Karpas-422 (cell line): ENCODE measurements around the gene EDARADD. TPM values are rescaled to one million over a fixed set of nuclear protein-coding genes. Genes with fewer than 3 reads are reported as not detected.

ENCODE experiments used
- DNase-seq: peaks from one replicate; pipeline ENCODE4 v3.0.0-alpha.2; 2015
- H2AFZ ChIP-seq: fragments of 200-600 bp; sonication (generic); 2 replicates; pipeline ENCODE4 v1.6.1; 2014; ENCODE audit warnings: antibody characterized with exemption, low read length, mixed read lengths
- H3K27ac ChIP-seq: fragments of 200-600 bp; sonication (generic); 2 replicates; pipeline ENCODE4 v1.5.1; 2014; ENCODE audit warnings: mild to moderate bottlenecking, low read length, moderate library complexity
- H3K27me3 ChIP-seq: fragments of 200-600 bp; sonication (generic); 2 replicates; pipeline ENCODE4 v1.6.1; 2014; ENCODE audit warnings: low read length, mixed read lengths
- H3K36me3 ChIP-seq: fragments of 200-600 bp; sonication (generic); 2 replicates; pipeline ENCODE4 v1.6.1; 2014; ENCODE audit warnings: low read length, mixed read lengths; ENCODE audit not compliant: insufficient read depth
- H3K4me1 ChIP-seq: fragments of 200-600 bp; sonication (generic); 2 replicates; pipeline ENCODE4 v1.6.1; 2014; ENCODE audit warnings: mild to moderate bottlenecking, low read length, mixed read lengths
- H3K4me2 ChIP-seq: fragments of 200-600 bp; sonication (generic); 2 replicates; pipeline ENCODE4 v1.6.1; 2014; ENCODE audit warnings: low read length, low read depth, mild to moderate bottlenecking; ENCODE audit not compliant: poor library complexity, severe bottlenecking
- H3K4me3 ChIP-seq: fragments of 200-600 bp; sonication (generic); 2 replicates; pipeline ENCODE4 v1.5.1; 2014; ENCODE audit warnings: mild to moderate bottlenecking, antibody characterized with exemption, low read length, mixed read lengths
- H3K79me2 ChIP-seq: fragments of 200-600 bp; sonication (generic); 2 replicates; pipeline ENCODE4 v1.6.1; 2014; ENCODE audit warnings: mild to moderate bottlenecking, low read length, mixed read lengths
- H3K9ac ChIP-seq: fragments of 200-600 bp; sonication (generic); 2 replicates; pipeline ENCODE4 v1.6.0; 2014; ENCODE audit warnings: low read length
- H3K9me2 ChIP-seq: fragments of 200-600 bp; sonication (generic), shearing (Covaris generic); replicated peaks from 2 replicates; pipeline ENCODE4 v1.6.0; 2014; ENCODE audit warnings: mild to moderate bottlenecking, low read length, moderate library complexity; ENCODE audit not compliant: insufficient read depth
- H3K9me3 ChIP-seq: fragments of 300-700, 200-600 bp; sonication (generic); 2 replicates; pipeline ENCODE4 v1.6.1; 2014; ENCODE audit warnings: low read length, mixed read lengths
- H4K20me1 ChIP-seq: fragments of 200-600 bp; sonication (generic); 2 replicates; pipeline ENCODE4 v1.6.1; 2014; ENCODE audit warnings: mild to moderate bottlenecking, antibody characterized with exemption, low read length, low read depth; ENCODE audit not compliant: insufficient read depth
- total RNA-seq: library from RNA; depleted of rRNA; stranded (reverse); fragments of >200 nt; shearing (Covaris generic); gene quantifications from 2 replicates; pipeline ENCODE4 v1.2.3, GENCODE V29; 2014; ENCODE audit warnings: low replicate concordance

EDARADD gene
- total RNA-seq, 1 experiment from 2014 or later = not detected

DNA sequence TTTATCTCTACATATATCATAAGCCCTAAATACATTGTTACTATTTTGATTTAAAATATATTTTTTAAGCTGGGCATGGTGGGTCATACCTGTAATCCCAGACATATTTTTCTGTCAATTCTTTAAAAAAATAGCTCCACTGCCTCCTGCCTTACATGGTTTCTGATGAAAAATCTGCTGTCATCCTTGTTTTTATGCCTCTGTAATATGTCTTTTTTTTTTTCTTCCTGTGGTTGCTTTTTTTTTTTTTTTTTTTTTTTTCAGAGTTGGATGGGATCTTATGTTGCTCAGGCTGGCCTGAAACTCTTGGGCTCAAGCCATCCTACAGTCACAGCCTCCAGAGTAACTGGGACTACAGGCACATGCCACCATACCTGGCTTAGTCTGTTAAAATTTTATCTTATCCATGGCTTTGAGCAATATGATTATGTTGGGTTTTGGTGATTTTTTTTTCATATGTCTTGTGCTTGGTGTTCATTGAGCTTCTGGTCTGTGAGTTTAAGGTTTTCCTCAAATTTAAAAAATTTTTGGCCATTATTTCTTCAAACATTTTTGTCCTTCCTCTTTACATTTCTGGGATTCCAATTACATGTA lies 12.4 kb upstream of the EDARADD start:
- Histone ChIP-seq H3K27me3 (no peaks in the 10 kb centered on the region), H2AFZ (no peak overlapping the region), H3K4me2 (no peak overlapping the region), H3K36me3 (no peaks in the 10 kb centered on the region), H3K4me3 (no peak overlapping the region), H3K9me3 (no peaks in the 10 kb centered on the region), H3K79me2 (no peaks in the 10 kb centered on the region), H3K9ac (no peak overlapping the region), H3K9me2 (no peaks in the 10 kb centered on the region), H4K20me1 (no peaks in the 10 kb centered on the region), H3K4me1 (no peaks in the 10 kb centered on the region), H3K27ac (no peak overlapping the region)
- no peak for DNase-seq

DNA sequence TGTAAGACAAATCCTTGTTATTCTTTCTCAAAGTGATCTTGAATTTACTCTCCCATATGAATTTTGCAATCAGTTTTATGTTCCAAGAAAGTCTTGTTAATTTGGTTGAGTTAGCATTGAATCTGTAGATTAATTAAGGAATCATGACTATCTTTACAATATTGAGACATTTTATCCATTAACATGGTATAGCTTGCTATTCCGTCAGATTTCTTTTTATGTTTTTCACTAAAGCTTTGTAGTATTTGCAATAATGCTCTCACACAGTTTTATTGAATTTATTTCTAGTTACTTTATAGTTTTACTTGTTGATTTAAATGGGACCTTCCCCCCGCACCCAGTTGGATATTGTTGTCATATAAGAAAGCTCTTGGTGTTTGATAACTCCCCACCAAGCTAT lies 5.8 kb upstream of the EDARADD start:
- H3K4me3 ChIP-seq = no peak overlapping the region
- no peak for DNase-seq
- H3K27me3 ChIP-seq = no peaks in the 10 kb centered on the region
- no peaks in the 10 kb centered on the region for H3K36me3 ChIP-seq
- no peaks in the 10 kb centered on the region for H3K4me1 ChIP-seq
- H3K79me2 ChIP-seq = no peaks in the 10 kb centered on the region
- no peaks in the 10 kb centered on the region for H3K9me2 ChIP-seq
- no peaks in the 10 kb centered on the region for H4K20me1 ChIP-seq
- H2AFZ ChIP-seq = no peak overlapping the region
- no peaks in the 10 kb centered on the region for H3K9me3 ChIP-seq
- H3K4me2 ChIP-seq = no peak overlapping the region
- H3K27ac ChIP-seq = no peak overlapping the region
- no peak overlapping the region for H3K9ac ChIP-seq

DNA sequence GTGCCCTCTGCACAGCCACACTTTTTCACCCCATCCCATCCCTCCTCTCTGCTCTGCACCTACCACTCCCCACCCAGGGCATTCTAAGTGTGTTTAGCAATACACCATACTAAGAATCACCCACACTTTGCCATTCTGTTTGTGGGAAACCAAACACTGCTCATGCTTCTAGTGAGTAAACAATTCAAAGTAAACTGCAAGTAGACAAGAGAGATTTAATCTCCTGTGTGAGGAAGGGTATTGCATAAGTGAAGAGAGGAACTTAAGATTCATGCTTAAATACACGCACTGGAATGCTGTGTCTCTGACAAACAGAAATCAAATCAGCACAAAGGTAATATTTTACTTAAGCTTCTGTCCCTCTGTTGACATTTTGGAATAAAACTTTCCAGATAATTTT lies 4.8 kb upstream of the EDARADD start:
- no peaks in the 10 kb centered on the region for H3K79me2 ChIP-seq
- no peaks in the 10 kb centered on the region for H3K36me3 ChIP-seq
- no peaks in the 10 kb centered on the region for H3K9me2 ChIP-seq
- no peak overlapping the region for H3K27ac ChIP-seq
- no peaks in the 10 kb centered on the region for H3K9me3 ChIP-seq
- H3K4me3 ChIP-seq = no peak overlapping the region
- H3K9ac ChIP-seq = no peak overlapping the region
- H3K4me2 ChIP-seq = no peak overlapping the region
- H3K4me1 ChIP-seq = no peaks in the 10 kb centered on the region
- H2AFZ ChIP-seq = no peak overlapping the region
- DNase-seq = no peak
- H4K20me1 ChIP-seq = no peaks in the 10 kb centered on the region
- H3K27me3 ChIP-seq = no peaks in the 10 kb centered on the region

DNA sequence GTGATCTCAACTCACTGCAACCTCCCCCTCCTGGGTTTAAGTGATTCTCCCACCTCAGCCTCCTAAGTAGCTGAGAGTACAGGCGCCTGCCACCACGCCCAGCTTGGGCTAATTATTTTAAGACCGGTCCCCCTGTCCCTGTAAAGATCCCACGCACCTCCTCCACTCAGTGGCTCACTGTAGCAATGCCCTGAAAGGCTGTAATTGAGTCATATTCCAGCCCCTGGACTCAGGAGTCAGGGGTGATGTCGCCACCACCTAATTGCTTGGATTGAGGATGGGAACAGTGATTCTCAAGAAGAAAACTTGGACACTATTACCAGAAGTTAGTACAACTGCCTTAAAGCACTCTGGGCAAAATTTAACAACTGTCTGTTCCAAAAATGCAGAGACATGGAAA lies 3.1 kb upstream of the EDARADD start:
- Histone ChIP-seq H3K9me2 (no peaks in the 10 kb centered on the region), H3K36me3 (no peaks in the 10 kb centered on the region), H3K9ac (no peak overlapping the region), H3K27ac (no peak overlapping the region), H4K20me1 (no peaks in the 10 kb centered on the region), H3K79me2 (no peaks in the 10 kb centered on the region), H3K27me3 (no peaks in the 10 kb centered on the region), H3K4me1 (no peaks in the 10 kb centered on the region), H2AFZ (no peak overlapping the region), H3K4me2 (no peak overlapping the region), H3K4me3 (no peak overlapping the region), H3K9me3 (no peaks in the 10 kb centered on the region)
- DNase-seq = no peak

DNA sequence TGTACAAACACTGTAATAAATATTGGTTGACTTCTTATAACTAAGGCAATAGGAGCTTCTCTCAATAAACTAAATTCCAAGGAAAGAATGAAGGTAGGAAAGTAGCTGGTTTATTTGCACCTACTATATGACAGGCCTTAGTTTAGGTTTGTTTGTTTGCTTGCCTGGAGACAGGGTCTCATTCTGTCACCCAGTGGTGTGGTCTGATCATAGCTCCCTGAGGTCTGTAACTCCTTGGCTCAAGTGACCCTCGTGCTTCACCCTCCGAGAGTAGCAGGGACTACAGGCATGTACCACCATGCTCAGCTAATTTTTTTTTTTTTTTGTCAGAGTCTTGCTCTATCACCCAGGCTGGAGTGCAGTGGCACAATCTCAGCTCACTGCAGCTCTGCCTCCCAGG lies 1.9 kb upstream of the EDARADD start:
- H4K20me1 ChIP-seq = no peaks in the 10 kb centered on the region
- H2AFZ ChIP-seq = no peak overlapping the region
- no peaks in the 10 kb centered on the region for H3K9me2 ChIP-seq
- H3K9me3 ChIP-seq = no peaks in the 10 kb centered on the region
- no peak for DNase-seq
- no peaks in the 10 kb centered on the region for H3K36me3 ChIP-seq
- H3K4me3 ChIP-seq = no peak overlapping the region
- H3K27ac ChIP-seq = no peak overlapping the region
- no peaks in the 10 kb centered on the region for H3K79me2 ChIP-seq
- H3K9ac ChIP-seq = no peak overlapping the region
- H3K27me3 ChIP-seq = no peaks in the 10 kb centered on the region
- no peaks in the 10 kb centered on the region for H3K4me1 ChIP-seq
- no peak overlapping the region for H3K4me2 ChIP-seq

DNA sequence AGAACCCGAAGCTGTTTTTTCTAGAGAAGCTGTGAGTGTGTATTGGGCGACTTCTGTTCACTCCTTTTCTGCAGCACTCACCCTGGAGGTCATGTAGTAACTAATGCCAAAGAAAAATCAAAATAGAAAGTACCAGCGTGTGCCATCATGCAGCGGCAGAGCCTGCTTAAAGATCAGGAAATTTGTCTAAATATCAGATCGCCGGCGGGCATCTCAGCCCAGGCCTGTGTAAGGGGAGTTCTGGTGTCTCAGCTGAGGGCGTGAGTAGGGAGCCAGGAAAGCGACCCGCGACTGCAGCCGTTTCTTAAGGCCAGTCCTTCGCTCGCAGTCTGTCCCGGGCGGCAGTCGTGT lies 768 bp downstream of the EDARADD start:
- Histone ChIP-seq H3K4me3 (no peak overlapping the region), H3K4me1 (no peaks in the 10 kb centered on the region), H4K20me1 (no peaks in the 10 kb centered on the region), H3K9me2 (no peaks in the 10 kb centered on the region), H3K9me3 (no peaks in the 10 kb centered on the region), H3K9ac (no peak overlapping the region), H3K79me2 (no peaks in the 10 kb centered on the region), H3K36me3 (no peaks in the 10 kb centered on the region), H2AFZ (no peak overlapping the region), H3K27me3 (no peaks in the 10 kb centered on the region), H3K27ac (no peak overlapping the region), H3K4me2 (no peak overlapping the region)
- DNase-seq = no peak

DNA sequence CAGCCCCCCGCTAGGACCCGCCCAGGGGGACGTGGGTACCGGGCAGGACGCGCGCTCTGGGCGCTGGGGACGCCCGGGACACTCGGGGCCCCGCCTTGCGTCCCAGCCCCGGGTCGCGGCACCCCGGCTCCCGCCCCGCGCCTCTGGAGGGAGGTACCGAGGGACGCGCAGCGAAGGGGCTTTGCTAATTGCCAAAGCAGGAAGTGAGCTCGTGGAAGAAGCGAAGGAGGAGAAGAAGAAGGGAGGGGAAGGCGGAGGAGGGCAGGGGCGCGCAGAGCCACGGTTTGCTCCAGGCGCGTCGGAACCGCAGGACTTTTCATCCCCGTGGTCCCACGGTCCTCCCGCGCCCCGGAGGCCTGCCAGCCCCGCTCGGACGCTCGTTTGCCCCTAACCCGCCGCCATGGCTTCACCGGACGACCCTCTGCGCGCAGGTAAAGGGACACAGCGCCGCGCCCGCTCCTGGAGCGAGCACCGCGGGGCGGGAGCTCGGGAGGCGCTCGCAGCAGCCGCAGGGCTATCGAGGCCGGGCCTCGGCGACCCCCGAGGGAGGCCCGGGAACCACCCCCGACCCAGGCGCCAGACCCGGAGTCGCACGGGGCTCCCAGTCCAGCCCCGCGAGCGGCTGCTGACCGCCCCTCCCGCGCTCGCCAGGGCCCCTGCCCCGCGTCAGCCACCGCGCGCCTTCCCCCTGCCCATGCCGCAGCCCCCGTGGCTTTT lies 1.3 kb downstream of the EDARADD start:
- H3K79me2 ChIP-seq = no peaks in the 10 kb centered on the region
- no peaks in the 10 kb centered on the region for H4K20me1 ChIP-seq
- H3K27me3 ChIP-seq = no peaks in the 10 kb centered on the region
- H3K9me2 ChIP-seq = no peaks in the 10 kb centered on the region
- no peak overlapping the region for H3K9ac ChIP-seq
- H3K4me2 ChIP-seq = no peak overlapping the region
- H3K4me3 ChIP-seq = no peak overlapping the region
- no peaks in the 10 kb centered on the region for H3K9me3 ChIP-seq
- H3K4me1 ChIP-seq = no peaks in the 10 kb centered on the region
- no peaks in the 10 kb centered on the region for H3K36me3 ChIP-seq
- H2AFZ ChIP-seq = no peak overlapping the region
- no peak for DNase-seq
- no peak overlapping the region for H3K27ac ChIP-seq

DNA sequence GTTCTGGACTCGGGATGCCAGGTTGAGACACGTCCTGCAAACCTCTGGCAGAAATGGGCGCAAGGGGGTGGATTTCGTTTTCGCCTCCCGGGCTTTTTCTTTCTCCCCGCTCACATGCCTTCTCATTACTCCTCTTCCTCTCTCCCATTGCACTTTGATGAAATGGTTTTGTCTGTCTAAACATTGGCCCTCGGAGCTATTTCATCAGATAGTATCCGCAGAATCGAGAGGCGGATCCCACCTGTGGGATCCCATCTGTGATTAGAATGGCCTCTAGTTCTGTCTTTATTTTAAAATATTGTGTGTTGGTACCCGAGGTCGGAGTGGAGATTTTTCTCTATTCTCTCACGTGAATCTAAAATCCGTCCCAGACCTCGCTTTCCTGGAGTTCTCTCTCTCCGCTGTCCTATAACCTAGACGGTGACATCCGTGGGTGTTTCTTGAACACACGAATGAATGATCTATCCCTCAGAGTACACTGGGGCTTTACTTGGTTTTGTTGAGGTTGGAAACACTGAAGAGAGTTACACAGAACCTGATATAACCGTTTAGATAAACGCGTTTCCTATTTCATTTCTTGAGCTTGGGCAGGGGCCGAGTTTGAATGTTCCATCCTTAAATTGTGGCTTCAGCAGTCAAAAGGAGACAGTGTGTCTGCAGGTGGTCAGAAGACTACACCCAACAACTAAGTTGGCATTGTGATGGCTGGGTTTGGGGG lies 2.0 kb downstream of the EDARADD start:
- Histone ChIP-seq H3K27ac (no peak overlapping the region), H4K20me1 (no peaks in the 10 kb centered on the region), H3K36me3 (no peaks in the 10 kb centered on the region), H3K9me3 (no peaks in the 10 kb centered on the region), H3K4me1 (no peaks in the 10 kb centered on the region), H2AFZ (no peak overlapping the region), H3K79me2 (no peaks in the 10 kb centered on the region), H3K4me3 (no peak overlapping the region), H3K4me2 (no peak overlapping the region), H3K9ac (no peak overlapping the region), H3K9me2 (no peaks in the 10 kb centered on the region), H3K27me3 (no peaks in the 10 kb centered on the region)
- DNase-seq = no peak
